HG02981 (cell line): ENCODE data around the gene OR4D6.
"Not testable (repeated sequence)": the region's sequence is repeated elsewhere in the genome, so short reads cannot be mapped to it uniquely, and the experiment has no call there.

ENCODE experiments used
- ATAC-seq: cut with Tn5 transposase; IDR thresholded peaks from one replicate; pipeline ENCODE4 v1.9.1; 2021; ENCODE audit warnings: mild to moderate bottlenecking, moderate library complexity; ENCODE audit not compliant: unreplicated experiment

Gene OR4D6

DNA sequence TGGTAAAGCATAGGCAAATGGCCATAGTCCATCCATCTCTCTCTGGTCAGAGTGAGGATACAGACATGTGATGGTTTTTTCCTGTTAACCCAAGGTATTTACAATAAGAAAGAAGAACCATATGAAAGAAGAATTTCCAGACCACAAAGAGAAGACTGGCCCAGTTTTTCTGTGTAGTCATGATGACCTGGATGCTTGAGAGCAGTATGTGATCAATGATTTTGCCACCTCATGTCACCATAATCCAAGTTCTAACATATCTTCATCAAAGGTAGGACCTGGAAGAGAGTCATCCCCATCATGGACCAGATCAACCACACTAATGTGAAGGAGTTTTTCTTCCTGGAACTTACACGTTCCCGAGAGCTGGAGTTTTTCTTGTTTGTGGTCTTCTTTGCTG is at the start of gene OR4D6:
TSS of gene OR4D6 (plus strand) at position 301 of the 400 bp plus-strand sequence. CDS start at position 301, 0 bp downstream.
- ATAC-seq: no peak

DNA sequence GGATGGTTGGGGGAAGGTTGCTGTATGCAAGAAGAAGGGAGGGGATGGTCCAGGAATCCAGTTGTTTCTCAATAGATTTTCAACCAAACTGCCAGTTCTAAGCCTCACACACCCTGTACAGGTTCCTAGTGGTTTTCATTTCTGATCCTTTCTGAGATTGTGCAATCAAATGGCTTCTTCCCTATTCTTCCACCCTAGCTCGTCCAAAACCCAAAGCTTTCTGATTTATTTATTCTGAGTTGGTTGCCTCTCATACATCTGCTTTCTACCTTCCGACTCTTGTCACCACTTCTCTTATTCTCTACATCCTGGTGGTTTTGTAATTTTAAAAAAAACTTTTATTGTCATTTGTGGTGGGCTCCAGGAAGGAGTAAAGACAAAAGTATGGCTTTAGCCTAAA is 43.1 kb upstream of the OR4D6 start:
- no peak for ATAC-seq

- no peak for ATAC-seq
Measured at GRCh38 chr11:59415111-59415510, 41.6 kb upstream of the OR4D6 start.

- no peak for ATAC-seq
Measured at GRCh38 chr11:59416613-59417012, 40.1 kb upstream of the OR4D6 start.

DNA sequence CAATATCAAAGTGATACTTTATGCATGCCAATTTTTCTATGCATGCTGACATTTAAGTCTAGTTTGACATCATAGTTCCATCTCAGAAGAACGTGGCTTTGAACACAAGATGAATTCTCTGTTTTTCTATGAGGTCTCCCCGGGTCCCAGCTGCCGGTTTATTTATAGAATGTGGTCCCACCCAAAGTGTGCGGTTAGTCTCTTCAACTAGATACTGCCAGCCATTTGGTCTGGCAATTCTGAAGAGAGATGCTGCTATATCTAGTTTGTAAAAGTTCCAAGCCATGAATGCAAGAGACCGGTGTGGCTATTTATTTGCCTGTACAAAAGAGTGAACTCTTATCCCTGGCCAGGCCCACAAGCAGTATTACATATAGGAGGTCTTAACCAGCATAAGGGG is 39.7 kb upstream of the OR4D6 start:
- no peak for ATAC-seq

DNA sequence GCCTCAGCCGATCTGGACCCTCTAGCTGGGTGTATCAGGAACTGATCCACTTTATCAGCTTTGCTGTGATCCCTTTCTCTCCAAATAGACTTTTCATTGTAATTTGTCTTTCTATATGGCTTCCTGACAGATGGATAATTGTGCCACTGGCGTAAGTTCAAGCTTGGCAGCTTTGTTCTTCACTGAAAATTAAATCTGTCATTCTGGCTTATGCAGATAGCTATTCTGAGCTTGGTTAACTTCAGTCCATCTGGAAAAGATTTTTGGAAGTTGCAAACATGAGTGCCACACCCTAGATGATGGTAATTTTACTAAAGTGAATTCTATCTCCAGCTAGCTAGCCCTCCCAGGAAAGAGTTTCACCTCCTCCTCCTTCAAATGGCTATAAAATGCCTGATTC is 38.6 kb upstream of the OR4D6 start:
- ATAC-seq: no peak

DNA sequence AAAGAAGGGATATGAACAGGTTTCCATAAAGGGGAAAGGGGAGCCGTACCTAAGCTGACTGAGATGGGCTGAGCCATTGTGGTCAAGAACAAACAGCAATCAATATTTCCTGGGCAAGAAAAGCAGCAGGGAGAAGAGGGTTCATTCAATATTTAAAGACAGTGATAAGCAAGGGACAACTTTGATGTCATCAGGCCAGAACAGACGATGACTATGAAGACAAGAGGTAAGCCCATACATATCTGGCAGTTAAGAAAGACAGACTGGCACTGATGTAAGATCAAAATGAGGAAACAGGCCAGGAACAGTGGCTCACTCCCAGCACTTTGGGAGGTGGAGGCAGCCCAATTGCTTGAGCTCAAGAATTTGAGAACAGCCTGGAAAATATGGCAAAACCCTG is 32.9 kb upstream of the OR4D6 start:
- no peak for ATAC-seq

DNA sequence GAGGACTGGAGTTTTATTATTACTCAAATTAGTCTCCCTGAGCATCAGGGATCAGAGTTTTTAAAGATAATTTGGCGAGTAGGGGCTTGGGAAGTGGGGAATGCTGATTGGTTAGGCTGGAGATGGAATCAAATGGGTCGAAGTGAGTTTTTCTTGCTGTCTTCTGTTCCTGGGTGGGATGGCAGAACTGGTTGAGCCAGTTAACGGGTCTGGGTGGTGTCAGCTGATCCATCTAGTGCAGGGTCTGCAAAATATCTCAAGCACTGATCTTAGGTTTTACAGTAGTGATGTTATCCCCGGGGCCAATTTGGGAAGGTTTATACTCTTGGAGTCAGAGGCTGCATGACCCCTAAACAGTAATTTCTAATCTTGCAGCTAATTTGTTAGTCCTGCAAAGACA is 31.6 kb upstream of the OR4D6 start:
- ATAC-seq: no peak

GRCh38 chr11:59426361-59427067 is 30.2 kb upstream of the OR4D6 start, which contains the start of gene OR5A2:
OR5A2 (minus strand) TSS chr11:59426413; CDS start chr11:59422953, 3,460 bp downstream.
- no peak for ATAC-seq

- ATAC-seq: no peak
Measured at GRCh38 chr11:59427068-59427382, 29.7 kb upstream of the OR4D6 start.

- peak; percentile 85 for ATAC-seq
Measured at GRCh38 chr11:59429924-59430516, 26.7 kb upstream of the OR4D6 start.

DNA sequence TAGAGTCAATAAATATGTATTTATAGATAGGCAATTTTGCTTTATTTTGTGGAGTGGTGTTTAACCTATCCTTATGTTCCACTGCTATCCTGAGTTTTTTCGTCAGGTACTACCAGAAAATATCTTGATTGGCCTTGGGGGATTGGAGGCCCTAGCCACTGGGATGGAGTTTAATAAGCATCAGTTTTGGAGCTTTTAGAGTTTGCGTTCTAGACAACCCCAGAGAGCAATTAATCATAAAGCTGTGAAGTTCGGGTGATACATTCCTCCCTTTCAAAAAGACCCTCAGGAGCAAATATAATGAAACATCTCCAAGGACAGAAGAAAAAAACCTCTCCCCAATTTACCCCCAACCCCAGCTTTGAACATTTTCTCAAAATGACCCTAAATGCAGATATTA is 20.6 kb upstream of the OR4D6 start, which contains the start of gene OR5A1:
TSS of gene OR5A1 (plus strand) at position 301 of the 400 bp plus-strand sequence. CDS start 6,700 bp downstream, outside the sequence.
- ATAC-seq: no peak

DNA sequence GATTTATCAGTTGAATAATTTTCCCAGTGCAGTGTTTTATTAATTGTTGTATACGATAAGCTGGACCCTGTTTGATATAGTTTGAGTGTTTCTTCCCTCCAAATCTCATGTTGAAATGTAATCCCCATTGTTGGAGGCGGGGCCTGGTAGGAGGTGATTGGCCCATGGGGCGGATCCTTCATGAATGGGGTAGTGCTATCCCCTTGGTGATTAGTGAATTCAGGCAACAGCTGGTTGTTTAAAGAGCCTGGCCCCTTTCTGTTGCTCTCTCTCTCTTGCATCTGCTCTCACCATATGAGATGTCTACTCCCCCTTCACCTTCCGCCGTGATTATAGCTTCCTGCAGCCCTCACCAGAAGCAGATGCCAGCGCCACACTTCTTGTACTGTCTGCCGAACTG is 19.0 kb upstream of the OR4D6 start:
- ATAC-seq: no peak

DNA sequence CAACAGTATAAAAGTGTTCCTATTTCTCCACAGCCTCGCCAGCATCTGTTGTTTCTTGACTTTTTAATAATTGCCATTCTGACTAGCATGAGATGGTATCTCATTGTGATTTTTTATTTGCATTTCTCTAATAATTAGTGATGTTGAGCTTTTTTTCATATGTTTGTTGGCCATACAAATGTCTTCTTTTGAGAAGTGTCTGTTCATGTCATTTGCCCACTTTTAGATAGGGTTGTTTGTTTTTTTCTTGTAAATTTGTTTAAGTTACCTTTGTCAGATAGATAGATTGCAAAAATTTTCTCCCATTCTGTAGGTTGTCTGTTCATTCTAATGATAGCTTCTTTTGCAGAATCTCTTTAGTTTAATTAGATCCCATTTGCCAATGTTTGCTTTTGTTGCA is 11.1 kb upstream of the OR4D6 start:
- ATAC-seq: not testable (repeated sequence)

GRCh38 chr11:59448484-59448883 is 8.3 kb upstream of the OR4D6 start:
- no peak for ATAC-seq

DNA sequence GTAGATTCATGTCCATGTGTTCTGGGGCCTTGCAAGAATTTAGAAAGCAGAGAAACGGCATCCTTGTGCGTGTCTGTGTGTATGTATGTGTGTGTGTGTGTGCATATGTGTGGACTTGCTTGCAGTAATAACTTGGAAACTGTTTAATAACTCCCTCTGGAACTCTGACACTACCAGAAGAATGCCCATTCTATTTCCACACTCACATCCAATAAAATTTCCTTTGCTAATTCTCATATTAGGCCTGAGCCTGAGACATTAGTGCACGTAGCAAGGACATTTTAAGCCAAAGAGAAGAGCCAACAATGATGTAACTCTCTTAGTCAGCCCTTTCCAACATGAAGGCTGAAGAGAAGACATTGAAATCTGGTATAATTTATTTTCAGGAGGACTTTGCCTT is 3.2 kb downstream of the OR4D6 start:
- no peak for ATAC-seq

DNA sequence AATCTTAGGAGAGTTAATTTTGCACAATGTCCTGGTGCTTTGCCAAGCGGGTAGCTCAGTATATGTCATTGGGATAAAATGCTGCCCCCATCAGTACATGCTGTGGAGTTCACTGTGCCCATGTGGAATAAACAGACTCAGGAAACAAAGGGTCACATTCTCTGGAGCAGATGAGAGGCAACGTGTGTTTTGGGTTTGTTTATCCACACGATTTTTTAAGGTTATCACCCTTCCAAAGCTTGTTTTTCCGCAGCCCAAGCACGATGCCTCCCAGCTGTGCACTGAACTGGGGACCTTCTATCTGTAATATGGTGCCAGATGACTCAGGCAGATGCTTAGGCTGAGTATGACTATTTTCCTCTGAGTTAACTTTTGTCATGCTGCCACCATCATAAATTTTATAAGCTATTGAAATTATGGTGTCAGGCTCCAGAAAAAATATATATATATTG is 6.5 kb downstream of the OR4D6 start:
- no peak for ATAC-seq

DNA sequence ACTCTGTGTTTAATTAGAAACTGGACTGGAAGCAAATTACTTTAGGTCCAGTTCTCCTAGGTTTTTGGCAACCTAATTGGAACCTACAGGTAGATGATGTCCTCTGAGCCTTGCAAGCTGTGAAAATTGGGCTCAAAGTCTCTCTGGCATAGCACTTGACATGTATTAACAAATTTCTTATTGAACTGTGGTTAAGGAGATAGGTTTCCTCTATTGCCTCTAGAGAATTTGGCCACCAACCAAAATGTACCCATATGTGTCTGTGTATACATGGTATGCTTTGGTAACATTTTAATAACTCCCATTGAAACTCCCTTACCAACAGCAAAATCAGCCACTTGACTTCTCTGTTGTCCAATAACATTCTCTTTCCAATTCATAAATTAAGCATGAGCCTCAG is 16.3 kb downstream of the OR4D6 start, which contains the start of gene OR4D10:
TSS of gene OR4D10 (plus strand) at position 301 of the 400 bp plus-strand sequence. CDS start 4,115 bp downstream, outside the sequence.
- no peak for ATAC-seq

- ATAC-seq: no peak
Measured at GRCh38 chr11:59475176-59475575, 18.4 kb downstream of the OR4D6 start.

DNA sequence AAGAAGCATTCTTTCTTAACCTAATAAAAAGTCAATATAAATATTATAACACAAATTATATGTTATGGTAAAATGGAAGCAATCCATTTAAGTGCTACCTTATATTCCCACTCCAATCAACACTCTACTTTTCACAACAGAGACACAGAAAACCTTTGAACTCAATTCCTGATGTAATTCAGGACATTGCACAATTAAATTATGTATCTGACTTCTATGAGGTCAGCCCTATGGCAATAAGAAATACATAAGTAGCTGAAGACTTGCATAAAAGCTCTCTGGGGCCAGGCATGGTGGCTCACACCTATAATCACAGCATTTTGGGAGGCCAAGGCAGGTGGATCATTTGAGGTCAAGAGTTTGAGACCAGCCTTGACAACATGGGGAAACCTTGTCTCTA is 23.1 kb downstream of the OR4D6 start:
- ATAC-seq: no peak

DNA sequence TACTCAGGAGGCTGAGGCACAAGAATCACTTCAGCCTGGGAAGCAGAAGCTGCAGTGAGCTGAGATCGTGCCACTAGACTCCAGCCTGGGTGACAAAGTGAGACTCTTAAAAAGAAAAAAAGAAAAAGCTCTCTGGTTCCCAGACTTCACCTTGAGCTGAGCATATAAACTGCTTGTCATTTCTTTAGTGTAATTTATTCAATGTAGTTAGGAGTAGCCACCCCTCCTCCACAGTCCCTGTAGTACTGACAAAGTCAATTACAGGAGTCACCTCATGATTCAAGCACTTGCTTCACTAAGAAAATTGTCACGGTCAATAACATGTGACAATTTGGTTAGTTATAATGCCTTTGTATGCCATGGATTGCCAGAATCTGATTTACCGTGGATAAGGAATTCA is 23.6 kb downstream of the OR4D6 start:
- ATAC-seq: no peak

DNA sequence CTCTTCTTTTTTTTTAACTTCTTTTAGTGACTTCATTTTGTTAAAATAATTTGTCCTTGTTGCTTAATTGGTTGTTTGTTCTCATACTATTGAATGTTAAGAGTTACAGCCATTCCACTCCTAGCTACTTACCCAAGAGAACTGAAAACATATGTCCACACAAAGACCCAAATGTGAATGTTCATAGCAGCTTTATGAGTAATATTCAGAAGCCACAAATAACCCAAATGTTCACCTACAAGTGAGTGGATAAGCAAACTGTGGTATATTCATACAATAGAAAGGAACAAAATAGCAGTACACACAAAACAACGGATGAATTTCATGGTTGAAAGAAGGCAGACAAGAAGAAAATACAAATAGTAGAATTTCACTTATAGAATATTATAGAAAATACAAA is 45.2 kb downstream of the OR4D6 start:
- no peak for ATAC-seq
